Psoas muscle (tissue), 8 donors: Measurements from ENCODE around the gene NLGN1. TPM values are rescaled to one million over a fixed set of nuclear protein-coding genes. Genes with fewer than 3 reads are reported as not detected.

Experiments used
- ATAC-seq, 4 donors: fragments of 200-7000 bp; cut with Tn5 transposase; one replicate each; pipeline ENCODE4 v1.9.1; 2020; ENCODE audit warnings: moderate library complexity in 3 of 4, mild to moderate bottlenecking in 2 of 4
- DNase-seq, 2 donors: peaks; one replicate each; pipeline ENCODE4 v3.0.0-alpha.2; 2020
- H3K27ac ChIP-seq: fragments of 200-600 bp; one replicate; pipeline ENCODE4 v1.8.0; 2022
- H3K27me3 ChIP-seq, 3 donors: fragments of 200-600 bp in 1 of 3; one replicate each; pipeline versions ENCODE4 v1.6.1 to v1.8.0; 2013 to 2022; ENCODE audit warnings: low read length in 2 of 3, mild to moderate bottlenecking in 2 of 3, moderate library complexity in 1 of 3; ENCODE audit not compliant: insufficient read depth in 3 of 3
- H3K36me3 ChIP-seq, 2 donors: fragments of 200-600 bp in 1 of 2; one replicate each; pipeline versions ENCODE4 v1.6.1 to v1.8.0; 2013 to 2022; ENCODE audit warnings: low read depth in 1 of 2, mild to moderate bottlenecking in 1 of 2, moderate library complexity in 1 of 2; ENCODE audit not compliant: insufficient read depth in 1 of 2
- H3K4me1 ChIP-seq: fragments of 200-600 bp; one replicate; pipeline ENCODE4 v1.8.0; 2022
- H3K4me3 ChIP-seq: fragments of 200-600 bp; one replicate; pipeline ENCODE4 v1.8.0; 2022; ENCODE audit warnings: mild to moderate bottlenecking
- H3K9me3 ChIP-seq: fragments of 200-600 bp; one replicate; pipeline ENCODE4 v1.8.0; 2022
- CTCF ChIP-seq: fragments of 200-600 bp; IDR thresholded peaks from one replicate; pipeline ENCODE4 v1.8.0; 2022; ENCODE audit warnings: antibody characterized with exemption
- WGBS, 3 donors: extraction: QIAGEN DNeasy Blood & Tissue Kit; methylation state at CpG; one replicate each; pipeline versions ENCODE4 v1.1.6 to v1.1.7; 2013; 5-methylcytosine and 5-hydroxymethylcytosine counted together
- intact Hi-C, 2 donors: fragments of 100-400 bp; cut with DNase I; formaldehyde crosslinking; loops; one replicate each; pipeline versions ENCODE4 v1.11.0 to v1.14.2; 2022
- polyA plus RNA-seq, 3 donors: library from polyadenylated mRNA; stranded (reverse); fragments of 200-250 nt; gene quantifications; one replicate each; pipeline ENCODE4 v1.2.3, GENCODE V29; 2013
- total RNA-seq, 4 donors: library from RNA; stranded (reverse); fragmentation: NEBNext Ultra II Directional in 2 of 4; extraction: Animal tissue kit (Norgen Biotek cat#: 25700) in 2 of 4; gene quantifications; one replicate each; pipeline versions ENCODE4 v1.2.1 to v1.2.4, GENCODE V29; 2021 to 2023
- donor health status: healthy with polysubstance abuse.
- donor health status: DM: no; HTN: no; CAD: no; lungs with moderate emphysema.
- donor health status: Bipolar disorder and iron deficiency.
- donor health status: healthy.
- donor health status: DM: yes; HTN: yes; CAD: no.
- donor health status: DM: no; HTN: no; CAD: no.
- donor health status: DM: no; HTN: no; CAD: no.
- donor health status: DM: yes; HTN: yes; CAD: no.

Gene NLGN1
- total and polyA plus RNA-seq, 7 donors = 0.04 to 1.0 (median 0.54) TPM

- TF ChIP-seq CTCF = no peak
- Histone ChIP-seq H3K27me3 (no peaks in the 10 kb centered on the region), H3K36me3 (no peaks in the 10 kb centered on the region), H3K4me1 (no peaks in the 10 kb centered on the region), H3K9me3 (no peaks in the 10 kb centered on the region), H3K4me3 (no peak overlapping the region), H3K27ac (no peak overlapping the region)
- ATAC-seq (no peak), DNase-seq (no peak)
- intact Hi-C loops = no loop called here
- WGBS, 3 donors = 80 to 91% (median 88%) methylated on average over 2 of the region's 2 CpGs
Observed at GRCh38 chr3:174216019-174216418, 818.5 kb downstream of the NLGN1 start.

- intact Hi-C loops = no loop called here
- no peak overlapping the region for H3K27ac ChIP-seq
- H3K4me1 ChIP-seq = no peaks in the 10 kb centered on the region
- H3K4me3 ChIP-seq = no peak overlapping the region
- no peaks in the 10 kb centered on the region for H3K27me3 ChIP-seq
- no peaks in the 10 kb centered on the region for H3K9me3 ChIP-seq
- ATAC-seq = no peak
- H3K36me3 ChIP-seq = no peaks in the 10 kb centered on the region
- 70 to 77% (median 73%) methylated on average over 3 of the region's 3 CpGs for WGBS, 3 donors
- DNase-seq = no peak
- TF ChIP-seq CTCF = no peak
Observed at GRCh38 chr3:174216946-174217718, 819.6 kb downstream of the NLGN1 start.

- WGBS, 3 donors = 86 to 88% (median 86%) methylated on average over 1 of the region's 1 CpG
- no peaks in the 10 kb centered on the region for H3K27me3 ChIP-seq
- no peaks in the 10 kb centered on the region for H3K4me1 ChIP-seq
- no peaks in the 10 kb centered on the region for H3K36me3 ChIP-seq
- no peaks in the 10 kb centered on the region for H3K9me3 ChIP-seq
- intact Hi-C loops = no loop called here
- ATAC-seq = no peak
- no peak overlapping the region for H3K27ac ChIP-seq
- no peak for TF ChIP-seq CTCF
- no peak for DNase-seq
- no peak overlapping the region for H3K4me3 ChIP-seq
Observed at GRCh38 chr3:174218016-174218415, 820.5 kb downstream of the NLGN1 start.

GRCh38 chr3:174219738-174220137 lies 822.2 kb downstream of the NLGN1 start:
- ATAC-seq (no peak), DNase-seq (no peak)
- intact Hi-C loops = no loop called here
- Histone ChIP-seq H3K36me3 (no peaks in the 10 kb centered on the region), H3K27ac (no peak overlapping the region), H3K4me3 (no peak overlapping the region), H3K9me3 (no peaks in the 10 kb centered on the region), H3K27me3 (no peaks in the 10 kb centered on the region), H3K4me1 (no peaks in the 10 kb centered on the region)
- TF ChIP-seq CTCF = no peak
- WGBS, 3 donors = 54 to 64% (median 56%) methylated on average over 3 of the region's 3 CpGs
